ENCODE results near the gene DOK3.

The DOK3 gene

DNA sequence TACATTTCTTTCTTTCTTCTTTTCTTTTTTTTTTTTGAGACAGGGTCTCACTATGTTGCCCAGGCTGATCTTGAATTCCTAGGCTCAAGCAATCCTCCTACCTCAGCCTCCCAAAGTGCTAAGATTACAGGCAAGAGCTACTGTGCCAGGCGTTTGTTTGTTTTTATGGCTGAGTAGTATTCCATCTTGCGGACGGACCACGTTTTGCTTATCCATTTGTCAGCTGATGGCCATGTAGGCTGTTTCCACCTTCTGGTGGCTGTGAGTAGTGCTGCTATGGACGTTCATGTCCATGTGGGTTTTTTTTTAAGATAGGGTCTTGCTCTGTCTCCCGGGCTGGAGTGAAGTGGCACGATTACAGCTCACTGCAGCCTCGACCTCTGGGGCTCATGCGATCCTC, 2.5 kb downstream of the DOK3 start:
- TF ChIP-seq, protein P1, sequence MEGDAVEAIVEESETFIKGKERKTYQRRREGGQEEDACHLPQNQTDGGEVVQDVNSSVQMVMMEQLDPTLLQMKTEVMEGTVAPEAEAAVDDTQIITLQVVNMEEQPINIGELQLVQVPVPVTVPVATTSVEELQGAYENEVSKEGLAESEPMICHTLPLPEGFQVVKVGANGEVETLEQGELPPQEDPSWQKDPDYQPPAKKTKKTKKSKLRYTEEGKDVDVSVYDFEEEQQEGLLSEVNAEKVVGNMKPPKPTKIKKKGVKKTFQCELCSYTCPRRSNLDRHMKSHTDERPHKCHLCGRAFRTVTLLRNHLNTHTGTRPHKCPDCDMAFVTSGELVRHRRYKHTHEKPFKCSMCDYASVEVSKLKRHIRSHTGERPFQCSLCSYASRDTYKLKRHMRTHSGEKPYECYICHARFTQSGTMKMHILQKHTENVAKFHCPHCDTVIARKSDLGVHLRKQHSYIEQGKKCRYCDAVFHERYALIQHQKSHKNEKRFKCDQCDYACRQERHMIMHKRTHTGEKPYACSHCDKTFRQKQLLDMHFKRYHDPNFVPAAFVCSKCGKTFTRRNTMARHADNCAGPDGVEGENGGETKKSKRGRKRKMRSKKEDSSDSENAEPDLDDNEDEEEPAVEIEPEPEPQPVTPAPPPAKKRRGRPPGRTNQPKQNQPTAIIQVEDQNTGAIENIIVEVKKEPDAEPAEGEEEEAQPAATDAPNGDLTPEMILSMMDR (IDR thresholded peaks at IDR 0.05; ENCODE audit: low read depth, low read length) = 0 out of 2 replicates have a peak, but pooled peaks have one; percentile 3
- DNase-seq = no peak
- Histone ChIP-seq H3K27ac (no peak overlapping the region), H3K27me3 (ENCODE audit: insufficient read depth, low read depth, severe bottlenecking) (no peaks in the 10 kb centered on the region), H3K36me3 (peaks cover 2% of the 10 kb centered on the region; the same call in 1 of the 2 replicates), H3K4me3 (ENCODE audit: low read depth, low read length) (no peak overlapping the region), H3K9me3 (ENCODE audit: severe bottlenecking) (no peaks in the 10 kb centered on the region)

DNA sequence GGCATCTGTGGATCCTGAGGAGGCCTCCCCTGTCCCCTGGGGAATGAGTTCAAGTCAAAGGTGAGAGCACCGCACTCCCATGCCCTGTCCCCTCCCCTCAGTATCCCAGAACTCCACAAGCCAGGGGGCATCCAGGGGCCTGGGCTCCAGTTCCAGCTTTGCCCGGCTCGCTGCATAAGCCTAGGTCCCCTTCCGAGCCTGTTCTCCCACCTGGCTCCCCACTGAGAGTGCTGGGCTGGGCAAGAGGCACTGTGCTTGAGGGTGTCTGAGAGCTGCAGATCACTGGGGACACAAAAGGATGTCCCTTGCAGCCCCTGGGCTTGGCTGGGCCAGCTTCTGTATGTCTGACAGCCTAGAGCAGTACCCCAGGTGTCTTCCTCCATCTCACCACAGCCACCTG, 4.6 kb downstream of the DOK3 start:
- Histone ChIP-seq H3K27me3 (ENCODE audit: insufficient read depth, low read depth, severe bottlenecking) (no peaks in the 10 kb centered on the region), H3K36me3 (no peaks in the 10 kb centered on the region), H3K4me3 (ENCODE audit: low read depth, low read length) (no peak overlapping the region), H3K27ac (no peak overlapping the region), H3K9me3 (ENCODE audit: severe bottlenecking) (no peaks in the 10 kb centered on the region)
- TF ChIP-seq, protein P1 (IDR thresholded peaks at IDR 0.05; ENCODE audit: low read depth, low read length) = no peak
- no peak for DNase-seq

DNA sequence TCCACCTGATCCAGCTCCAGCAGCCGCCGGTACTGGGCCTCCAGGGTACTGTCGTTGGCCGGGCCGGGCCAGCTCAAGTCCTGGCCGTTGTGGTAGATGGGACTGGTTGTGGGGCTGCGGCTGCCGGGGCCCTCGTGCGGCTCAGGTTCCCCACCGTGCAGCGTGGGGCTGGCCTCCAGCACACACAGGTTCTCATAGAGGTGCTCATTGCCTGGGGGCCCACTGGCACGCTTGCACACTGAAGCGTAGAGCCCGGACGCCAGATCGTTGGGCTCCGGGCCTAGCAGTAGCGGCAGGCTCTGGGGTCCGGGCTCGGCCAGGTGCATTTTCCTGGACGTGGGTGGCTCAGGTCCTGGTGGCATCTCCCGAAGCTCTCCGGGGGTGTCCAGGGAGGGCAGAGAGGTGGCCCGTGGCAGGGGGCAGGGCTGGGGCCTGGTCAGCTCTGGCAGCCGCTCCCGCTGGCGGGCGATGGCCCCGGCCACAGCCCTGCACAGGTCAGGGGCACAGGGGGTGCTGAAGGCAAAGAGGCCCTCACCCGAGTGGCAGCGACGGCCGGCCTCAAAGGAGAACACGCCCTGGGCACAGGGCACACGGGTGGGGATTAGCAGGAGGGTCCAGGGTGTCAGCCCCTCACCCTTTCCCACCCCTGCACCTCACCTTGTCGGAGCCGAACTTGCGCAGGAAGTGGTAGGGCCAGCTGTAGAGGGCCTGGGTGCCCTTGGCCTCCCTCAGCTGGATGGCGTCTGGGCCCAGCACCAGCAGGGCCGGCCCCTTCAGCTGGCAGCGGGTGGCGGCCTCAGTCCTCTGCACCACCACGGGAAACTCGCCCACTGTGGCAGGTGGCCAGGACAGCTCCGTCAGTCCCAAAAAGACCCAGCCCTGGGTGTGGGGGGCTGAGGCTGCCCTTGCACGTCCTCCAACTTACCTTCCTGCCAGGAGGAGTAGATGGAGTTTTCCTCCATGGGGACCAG, 5.3 kb downstream of the DOK3 start:
- Histone ChIP-seq H3K4me3 (ENCODE audit: low read depth, low read length) (no peak overlapping the region), H3K9me3 (ENCODE audit: severe bottlenecking) (no peaks in the 10 kb centered on the region), H3K27ac (no peak overlapping the region), H3K36me3 (no peaks in the 10 kb centered on the region), H3K27me3 (ENCODE audit: insufficient read depth, low read depth, severe bottlenecking) (no peaks in the 10 kb centered on the region)
- no peak for DNase-seq
- TF ChIP-seq, protein P1 (IDR thresholded peaks at IDR 0.05; ENCODE audit: low read depth, low read length) = no peak

DNA sequence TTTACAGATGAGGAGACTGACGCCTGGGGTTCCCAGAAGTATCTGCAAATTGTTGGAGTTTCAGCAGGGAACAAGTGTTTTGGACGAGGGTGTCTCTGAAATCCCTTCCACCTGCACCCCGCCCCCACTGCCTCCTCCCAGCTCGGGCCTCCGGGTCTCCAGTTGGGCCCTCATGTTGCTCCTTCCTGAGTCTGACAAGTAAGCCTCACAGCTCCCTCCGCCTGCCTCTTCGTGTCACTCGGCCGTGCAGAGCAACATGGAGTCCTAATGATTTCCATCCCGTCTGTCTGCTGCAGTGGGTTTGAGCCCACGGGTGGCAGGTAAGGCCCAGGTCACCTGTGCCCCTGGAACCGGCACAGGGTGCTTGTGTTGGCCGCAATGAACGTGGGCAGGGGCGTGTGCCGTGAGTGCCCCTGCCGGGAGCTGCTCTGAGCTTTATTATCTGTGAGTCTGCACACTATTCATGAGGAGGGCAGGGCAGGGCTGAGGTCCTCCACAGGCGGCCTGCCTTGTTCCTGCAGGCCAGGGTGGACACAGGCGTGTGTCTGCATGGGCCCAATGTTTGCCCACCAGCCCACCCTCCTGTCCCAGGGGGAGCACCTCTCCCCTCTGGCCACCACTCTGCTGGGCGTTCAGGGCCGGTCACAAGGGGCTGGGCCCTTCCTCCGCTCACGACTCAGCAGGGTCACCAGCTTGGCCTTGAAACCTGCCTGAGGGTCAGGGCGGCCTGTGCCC, 6.1 kb downstream of the DOK3 start:
- Histone ChIP-seq H3K27me3 (ENCODE audit: insufficient read depth, low read depth, severe bottlenecking) (no peaks in the 10 kb centered on the region), H3K27ac (no peak overlapping the region), H3K9me3 (ENCODE audit: severe bottlenecking) (no peaks in the 10 kb centered on the region), H3K4me3 (ENCODE audit: low read depth, low read length) (no peak overlapping the region), H3K36me3 (no peaks in the 10 kb centered on the region)
- no peak for DNase-seq
- TF ChIP-seq, protein P1 (IDR thresholded peaks at IDR 0.05; ENCODE audit: low read depth, low read length) = no peak

DNA sequence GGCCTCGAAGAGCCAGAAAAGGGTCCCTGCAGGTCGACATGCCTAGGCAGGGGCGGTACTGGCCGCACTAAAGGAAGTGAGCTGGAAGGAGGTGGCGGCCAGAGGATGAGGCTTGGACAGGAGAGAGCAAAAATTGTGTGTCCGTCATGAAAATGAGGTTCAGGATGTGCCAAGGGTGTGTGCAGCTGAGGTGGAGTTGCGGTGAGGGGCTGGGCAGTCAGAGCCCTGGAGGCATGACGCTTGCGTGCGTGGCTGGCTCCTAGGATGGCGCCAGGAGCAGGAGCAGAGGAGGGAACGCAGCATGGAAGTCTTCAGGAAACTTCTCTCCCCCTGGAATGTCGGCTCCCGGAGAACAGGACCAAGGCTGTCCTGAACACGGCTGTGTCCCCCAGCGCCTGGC, 6.7 kb downstream of the DOK3 start:
- no peaks in the 10 kb centered on the region for H3K36me3 ChIP-seq
- H3K4me3 ChIP-seq (ENCODE audit: low read depth, low read length) = no peak overlapping the region
- TF ChIP-seq, protein P1 (IDR thresholded peaks at IDR 0.05; ENCODE audit: low read depth, low read length) = no peak
- DNase-seq = no peak
- H3K27ac ChIP-seq = no peak overlapping the region
- H3K9me3 ChIP-seq (ENCODE audit: severe bottlenecking) = no peaks in the 10 kb centered on the region
- no peaks in the 10 kb centered on the region for H3K27me3 ChIP-seq (ENCODE audit: insufficient read depth, low read depth, severe bottlenecking)

All from WERI-Rb-1 (cell line).